ENCODE measurements around the gene BBS9. TPM values are rescaled to one million over a fixed set of nuclear protein-coding genes. Genes with fewer than 3 reads are reported as not detected.

BBS9 gene
- total RNA-seq, 1 donor from 2014 or later: 28.4 TPM

GRCh38 chr7:33645104-33645503, 515.7 kb downstream of the BBS9 start:
- H3K4me3 ChIP-seq: no peak overlapping the region
- H3K36me3 ChIP-seq: no peaks in the 10 kb centered on the region
- no peaks in the 10 kb centered on the region for H3K4me1 ChIP-seq
- no peaks in the 10 kb centered on the region for H3K27me3 ChIP-seq (ENCODE audit: low read depth)
- no peak overlapping the region for H3K27ac ChIP-seq
- ATAC-seq: no peak
- TF ChIP-seq CTCF (IDR thresholded peaks at IDR 0.05): no peak
- intact Hi-C loops (cut with DNase I): no loop called here
- no peak for DNase-seq
- H3K9me3 ChIP-seq: no peaks in the 10 kb centered on the region

GRCh38 chr7:33646166-33646565, 516.8 kb downstream of the BBS9 start:
- ATAC-seq: no peak
- no peak overlapping the region for H3K27ac ChIP-seq
- H3K36me3 ChIP-seq: no peaks in the 10 kb centered on the region
- no peak for DNase-seq
- no peak for TF ChIP-seq CTCF (IDR thresholded peaks at IDR 0.05)
- no peak overlapping the region for H3K4me3 ChIP-seq
- H3K9me3 ChIP-seq: no peaks in the 10 kb centered on the region
- H3K4me1 ChIP-seq: no peaks in the 10 kb centered on the region
- intact Hi-C loops (cut with DNase I): no loop called here
- H3K27me3 ChIP-seq (ENCODE audit: low read depth): no peaks in the 10 kb centered on the region

- H3K4me1 ChIP-seq: no peaks in the 10 kb centered on the region
- no peak for ATAC-seq
- no peaks in the 10 kb centered on the region for H3K27me3 ChIP-seq (ENCODE audit: low read depth)
- no peaks in the 10 kb centered on the region for H3K36me3 ChIP-seq
- H3K4me3 ChIP-seq: no peak overlapping the region
- TF ChIP-seq CTCF (IDR thresholded peaks at IDR 0.05): no peak
- intact Hi-C loops (cut with DNase I): no loop called here
- H3K9me3 ChIP-seq: no peaks in the 10 kb centered on the region
- no peak overlapping the region for H3K27ac ChIP-seq
- no peak for DNase-seq
These were observed 517.6 kb downstream of the BBS9 start for GRCh38 chr7:33646891-33647391.

- DNase-seq (no peak), ATAC-seq (no peak)
- Histone ChIP-seq H3K27me3 (ENCODE audit: low read depth) (no peaks in the 10 kb centered on the region), H3K4me1 (no peaks in the 10 kb centered on the region), H3K36me3 (no peaks in the 10 kb centered on the region), H3K27ac (no peak overlapping the region), H3K9me3 (no peaks in the 10 kb centered on the region), H3K4me3 (no peak overlapping the region)
- TF ChIP-seq CTCF (IDR thresholded peaks at IDR 0.05): no peak
- intact Hi-C loops (cut with DNase I): no loop called here
These were observed 520.4 kb downstream of the BBS9 start for GRCh38 chr7:33649476-33650441.

- H3K36me3 ChIP-seq: no peaks in the 10 kb centered on the region
- no peaks in the 10 kb centered on the region for H3K9me3 ChIP-seq
- intact Hi-C loops (cut with DNase I): no loop called here
- no peaks in the 10 kb centered on the region for H3K27me3 ChIP-seq (ENCODE audit: low read depth)
- no peak for ATAC-seq
- TF ChIP-seq CTCF (IDR thresholded peaks at IDR 0.05): no peak
- no peak overlapping the region for H3K27ac ChIP-seq
- no peaks in the 10 kb centered on the region for H3K4me1 ChIP-seq
- no peak overlapping the region for H3K4me3 ChIP-seq
- no peak for DNase-seq
These were observed 521.5 kb downstream of the BBS9 start for GRCh38 chr7:33650828-33651227.
